Progenitor cell of endocrine pancreas (in vitro differentiated cells): Measurements from ENCODE around the gene RHOT2. TPM values are rescaled to one million over a fixed set of nuclear protein-coding genes. Genes with fewer than 3 reads are reported as not detected.

Source experiments
- DNase-seq: peaks from one replicate; pipeline ENCODE4 v3.0.0; 2021; ENCODE audit warnings: low spot score; ENCODE audit not compliant: unreplicated experiment
- H3K27ac Mint-ChIP-seq: 2 replicates; pipeline ENCODE4 v1.8.0; 2021; ENCODE audit warnings: mild to moderate bottlenecking, moderate library complexity, mixed read lengths
- H3K27me3 Mint-ChIP-seq: 2 replicates; pipeline ENCODE4 v1.8.0; 2021; ENCODE audit warnings: mixed read lengths
- H3K36me3 Mint-ChIP-seq: 2 replicates; pipeline ENCODE4 v1.8.0; 2022; ENCODE audit warnings: mixed read lengths; ENCODE audit not compliant: insufficient read depth
- H3K4me1 Mint-ChIP-seq: 2 replicates; pipeline ENCODE4 v1.8.0; 2021; ENCODE audit warnings: low read depth, mixed read lengths
- H3K4me3 Mint-ChIP-seq: 2 replicates; pipeline ENCODE4 v1.8.0; 2021; ENCODE audit warnings: low read depth, mild to moderate bottlenecking, moderate library complexity, mixed read lengths
- H3K9me3 Mint-ChIP-seq: 2 replicates; pipeline ENCODE4 v1.8.0; 2021; ENCODE audit warnings: low read depth, mixed read lengths
- CTCF ChIP-seq: fragments of 200-600 bp; sonication (generic); IDR thresholded peaks from one replicate; pipeline ENCODE4 v1.5.0; 2021; ENCODE audit warnings: antibody characterized with exemption, mild to moderate bottlenecking; ENCODE audit not compliant: unreplicated experiment
- total RNA-seq: library from RNA; stranded (reverse); gene quantifications from 2 replicates; pipeline ENCODE4 v1.2.1, GENCODE V29; 2021

Gene RHOT2
- total RNA-seq, 1 donor from 2014 or later, result 153 TPM

- Mint-ChIP-seq H3K27ac (no peak overlapping the region), H3K27me3 (peaks cover 66% of the 10 kb centered on the region), H3K4me3 (no peak overlapping the region), H3K4me1 (no peaks in the 10 kb centered on the region), H3K36me3 (no peaks in the 10 kb centered on the region), H3K9me3 (no peaks in the 10 kb centered on the region)
- TF ChIP-seq CTCF, result no peak
- no peak for DNase-seq
These were observed 31.2 kb downstream of the RHOT2 start for GRCh38 chr16:698911-699671.

GRCh38 chr16:700684-701584 lies 33.0 kb downstream of the RHOT2 start:
- Mint-ChIP-seq H3K27me3 (peaks cover 62% of the 10 kb centered on the region), H3K27ac (no peak overlapping the region), H3K36me3 (no peaks in the 10 kb centered on the region), H3K4me1 (no peaks in the 10 kb centered on the region), H3K9me3 (no peaks in the 10 kb centered on the region), H3K4me3 (no peak overlapping the region)
- no peak for TF ChIP-seq CTCF
- DNase-seq, result peak; percentile 70

- H3K4me1 Mint-ChIP-seq, result no peaks in the 10 kb centered on the region
- TF ChIP-seq CTCF, result no peak
- H3K27ac Mint-ChIP-seq, result no peak overlapping the region
- H3K9me3 Mint-ChIP-seq, result no peaks in the 10 kb centered on the region
- DNase-seq, result no peak
- H3K4me3 Mint-ChIP-seq, result no peak overlapping the region
- H3K36me3 Mint-ChIP-seq, result no peaks in the 10 kb centered on the region
- H3K27me3 Mint-ChIP-seq, result peaks cover 65% of the 10 kb centered on the region
These were observed 34.4 kb downstream of the RHOT2 start for GRCh38 chr16:702341-702740.

GRCh38 chr16:703406-703805 lies 35.5 kb downstream of the RHOT2 start:
- TF ChIP-seq CTCF, result no peak
- peaks cover 64% of the 10 kb centered on the region for H3K27me3 Mint-ChIP-seq
- no peak overlapping the region for H3K4me3 Mint-ChIP-seq
- H3K4me1 Mint-ChIP-seq, result no peaks in the 10 kb centered on the region
- no peaks in the 10 kb centered on the region for H3K9me3 Mint-ChIP-seq
- H3K27ac Mint-ChIP-seq, result no peak overlapping the region
- no peak for DNase-seq
- no peaks in the 10 kb centered on the region for H3K36me3 Mint-ChIP-seq

GRCh38 chr16:704047-704446 lies 36.1 kb downstream of the RHOT2 start:
- no peak overlapping the region for H3K27ac Mint-ChIP-seq
- H3K4me3 Mint-ChIP-seq, result no peak overlapping the region
- H3K4me1 Mint-ChIP-seq, result no peaks in the 10 kb centered on the region
- DNase-seq, result no peak
- H3K27me3 Mint-ChIP-seq, result peaks cover 66% of the 10 kb centered on the region
- no peaks in the 10 kb centered on the region for H3K36me3 Mint-ChIP-seq
- H3K9me3 Mint-ChIP-seq, result no peaks in the 10 kb centered on the region
- no peak for TF ChIP-seq CTCF
